Tibial nerve (tissue), 4 donors: Measurements from ENCODE around the gene ARHGEF28.

Experiments
- EP300 ChIP-seq, 2 donors: sonication (generic); formaldehyde crosslinking; IDR thresholded peaks; one replicate each; pipeline ENCODE4 v1.6.1; 2017; ENCODE audit warnings: antibody characterized with exemption in 2 of 2, mild to moderate bottlenecking in 1 of 2
- POLR2A ChIP-seq, 2 donors: fragments of 450-650 bp; IDR thresholded peaks; one replicate each; pipeline ENCODE4 v1.6.1; 2017; ENCODE audit warnings: antibody characterized with exemption in 2 of 2, mild to moderate bottlenecking in 2 of 2, moderate library complexity in 2 of 2
- TF ChIP-seq, protein P1 (sequence below), 5 experiments: fragments of 200-600 bp in 3 of 5; fragments of 450-650 bp in 2 of 5; sonication (generic) in 3 of 5; IDR thresholded peaks; one replicate each; pipeline ENCODE4 v1.5.1; 2016 to 2019; ENCODE audit warnings: antibody characterized with exemption in 5 of 5, mild to moderate bottlenecking in 3 of 5, moderate library complexity in 2 of 5

DNA sequence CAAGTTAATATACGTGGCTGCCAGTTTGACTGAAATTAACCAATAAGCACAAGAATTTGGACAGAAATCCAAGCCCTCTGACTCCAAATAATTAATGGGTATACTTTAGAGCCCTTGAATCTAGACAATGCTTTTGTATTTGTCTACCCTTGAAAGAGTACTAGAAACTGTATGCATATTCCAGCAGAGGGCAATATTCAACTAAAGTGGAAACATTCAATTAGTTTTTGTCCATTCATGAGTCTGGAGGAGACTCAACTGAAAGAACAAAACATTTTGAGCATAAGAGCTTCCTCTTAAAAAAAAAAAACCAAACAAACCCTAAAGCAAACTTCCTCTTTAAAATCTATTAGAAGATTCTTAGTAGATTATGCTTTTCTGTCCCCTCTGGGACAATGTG, 157.8 kb downstream of the ARHGEF28 start:
- TF ChIP-seq, protein P1, sequence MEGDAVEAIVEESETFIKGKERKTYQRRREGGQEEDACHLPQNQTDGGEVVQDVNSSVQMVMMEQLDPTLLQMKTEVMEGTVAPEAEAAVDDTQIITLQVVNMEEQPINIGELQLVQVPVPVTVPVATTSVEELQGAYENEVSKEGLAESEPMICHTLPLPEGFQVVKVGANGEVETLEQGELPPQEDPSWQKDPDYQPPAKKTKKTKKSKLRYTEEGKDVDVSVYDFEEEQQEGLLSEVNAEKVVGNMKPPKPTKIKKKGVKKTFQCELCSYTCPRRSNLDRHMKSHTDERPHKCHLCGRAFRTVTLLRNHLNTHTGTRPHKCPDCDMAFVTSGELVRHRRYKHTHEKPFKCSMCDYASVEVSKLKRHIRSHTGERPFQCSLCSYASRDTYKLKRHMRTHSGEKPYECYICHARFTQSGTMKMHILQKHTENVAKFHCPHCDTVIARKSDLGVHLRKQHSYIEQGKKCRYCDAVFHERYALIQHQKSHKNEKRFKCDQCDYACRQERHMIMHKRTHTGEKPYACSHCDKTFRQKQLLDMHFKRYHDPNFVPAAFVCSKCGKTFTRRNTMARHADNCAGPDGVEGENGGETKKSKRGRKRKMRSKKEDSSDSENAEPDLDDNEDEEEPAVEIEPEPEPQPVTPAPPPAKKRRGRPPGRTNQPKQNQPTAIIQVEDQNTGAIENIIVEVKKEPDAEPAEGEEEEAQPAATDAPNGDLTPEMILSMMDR (IDR thresholded peaks at IDR 0.05) = peak in 3 of 5 experiments; percentile 10 to 42 (median 36)
- TF ChIP-seq POLR2A (IDR thresholded peaks at IDR 0.05) (no peak), EP300 (IDR thresholded peaks at IDR 0.05) (no peak)
